Gastrocnemius medialis (tissue), 4 donors: ENCODE data around the gene LHPP. TPM values are rescaled to one million over a fixed set of nuclear protein-coding genes. Genes with fewer than 3 reads are reported as not detected.
A peak's percentile ranks its signal among the peaks of the same experiment; 100 is the strongest.

Source experiments
- ATAC-seq, 2 donors: fragments of 150-250 bp; one replicate each; pipeline ENCODE4 v1.9.1; 2016
- DNase-seq, 2 donors: peaks; one replicate each; pipeline ENCODE4 v3.0.0-alpha.2; 2019
- H3K27ac ChIP-seq, 4 donors: fragments of 200-600 bp; sonication (generic); 1 replicate in 1 of 4; 2 replicates in 3 of 4; pipeline ENCODE4 v1.5.1; 2016 to 2018; ENCODE audit warnings: mild to moderate bottlenecking in 2 of 4, moderate library complexity in 1 of 4
- H3K27me3 ChIP-seq, 3 donors: fragments of 200-600 bp; sonication (generic) in 2 of 3; 1 replicate in 1 of 3; 2 replicates in 2 of 3; pipeline versions ENCODE4 v1.5.1 to v1.6.0; 2016 to 2019; ENCODE audit warnings: mild to moderate bottlenecking in 1 of 3, moderate library complexity in 1 of 3
- H3K36me3 ChIP-seq, 2 donors: fragments of 200-600 bp; sonication (generic) in 1 of 2; one replicate each; pipeline ENCODE4 v1.5.1; 2017 to 2018
- H3K4me1 ChIP-seq, 2 donors: fragments of 200-600 bp; sonication (generic) in 1 of 2; one replicate each; pipeline ENCODE4 v1.5.1; 2016 to 2017; ENCODE audit warnings: mild to moderate bottlenecking in 2 of 2
- H3K4me3 ChIP-seq, 4 donors: fragments of 200-600 bp; sonication (generic) in 3 of 4; 1 replicate in 1 of 4; 2 replicates in 3 of 4; pipeline ENCODE4 v1.5.1; 2016 to 2019; ENCODE audit warnings: mild to moderate bottlenecking in 2 of 4
- H3K9me3 ChIP-seq, 3 donors: fragments of 200-600 bp; sonication (generic) in 2 of 3; 1 replicate in 1 of 3; 2 replicates in 2 of 3; pipeline ENCODE4 v1.5.1; 2016 to 2019
- CTCF ChIP-seq, 5 experiments: fragments of 450-650 bp in 3 of 5; fragments of 200-600 bp in 2 of 5; sonication (generic) in 2 of 5; IDR thresholded peaks in 4 of 5; conservative IDR thresholded peaks in 1 of 5; 1 replicate in 4 of 5; 2 replicates in 1 of 5; pipeline ENCODE4 v1.5.1; 2016 to 2019; ENCODE audit warnings: antibody characterized with exemption in 5 of 5, mild to moderate bottlenecking in 3 of 5, moderate library complexity in 3 of 5
- POLR2A ChIP-seq, 2 donors: fragments of 450-650 bp; IDR thresholded peaks; one replicate each; pipeline ENCODE4 v1.6.1; 2017; ENCODE audit warnings: antibody characterized with exemption in 2 of 2, mild to moderate bottlenecking in 2 of 2, moderate library complexity in 2 of 2
- in situ Hi-C, 4 donors: fragments of 200-750 bp; cut with MboI; loops; one replicate each; pipeline versions ENCODE4 v1.15.0 to v1.8.0; 2017; ENCODE audit warnings: low sequenced_read_pairs in 4 of 4
- intact Hi-C: fragments of 100-400 bp; cut with DNase I; formaldehyde crosslinking; loops from one replicate; pipeline ENCODE4 v1.15.1; 2023; ENCODE audit warnings: low total_unique reads
- total RNA-seq, 4 donors: library from RNA; depleted of rRNA; stranded (reverse); fragments of >200 nt; gene quantifications; one replicate each; pipeline versions ENCODE4 v1.1.0 to v1.2.3, GENCODE V29; 2016

LHPP gene
- total RNA-seq, 4 donors from 2014 or later: 4.9 to 16.0 (median 12.2) TPM

GRCh38 chr10:124624466-124624865, 162.8 kb downstream of the LHPP start:
- intact Hi-C loops: loop anchor here (10.0 kb wide), 1 partner anchor 180 kb away; the partner anchor contains the start of gene ABRAXAS2
- DNase-seq (no peak), ATAC-seq (no peak)
- in situ Hi-C loops: no loop called here
- no peak for TF ChIP-seq POLR2A (IDR thresholded peaks at IDR 0.05)
- no peak for TF ChIP-seq CTCF (IDR thresholded peaks at IDR 0.05 in 4 of 5, conservative IDR thresholded peaks at IDR 0.05 in 1 of 5)
- H3K36me3 ChIP-seq: peaks cover 0 to 8% of the 10 kb centered on the region in 2 donors
- no peaks in the 10 kb centered on the region for H3K9me3 ChIP-seq
- peaks cover 76 to 86% of the 10 kb centered on the region in 2 donors for H3K4me1 ChIP-seq
- H3K27me3 ChIP-seq: no peaks in the 10 kb centered on the region
- H3K27ac ChIP-seq: peak overlapping the region; percentile 46 to 88 (median 73)
- H3K4me3 ChIP-seq: no peak overlapping the region

- Histone ChIP-seq H3K4me3 (no peak overlapping the region), H3K9me3 (no peaks in the 10 kb centered on the region), H3K4me1 (peaks cover 78 to 86% of the 10 kb centered on the region in 2 donors), H3K27ac (peak overlapping the region; percentile 46 to 88 (median 73)), H3K27me3 (no peaks in the 10 kb centered on the region), H3K36me3 (peaks cover 0 to 8% of the 10 kb centered on the region in 2 donors)
- intact Hi-C loops (loop anchor here (5.0 to 10.0 kb wide), 2 partner anchors 83 to 180 kb away; partner anchors contain the start of gene ABRAXAS2), in situ Hi-C loops (loop anchor here in 2 of 4 donors (25.0 kb wide), 1 partner anchor 112 kb away; the partner anchor contains the start of gene FAM53B (in 2 of the 2))
- DNase-seq: no peak
- no peak for ATAC-seq
- TF ChIP-seq POLR2A (IDR thresholded peaks at IDR 0.05): no peak
- no peak for TF ChIP-seq CTCF (IDR thresholded peaks at IDR 0.05 in 4 of 5, conservative IDR thresholded peaks at IDR 0.05 in 1 of 5)
Measured at GRCh38 chr10:124624895-124625294, 163.3 kb downstream of the LHPP start.

- Histone ChIP-seq H3K36me3 (peaks cover 0 to 8% of the 10 kb centered on the region in 2 donors), H3K27ac (peak overlapping the region; percentile 65 to 88 (median 77)), H3K9me3 (no peaks in the 10 kb centered on the region), H3K4me3 (no peak overlapping the region), H3K4me1 (peaks cover 87 to 91% of the 10 kb centered on the region in 2 donors), H3K27me3 (no peaks in the 10 kb centered on the region)
- ATAC-seq (peak; percentile 41 to 45), DNase-seq (peak; percentile 74 to 77)
- in situ Hi-C loops (loop anchor here in 2 of 4 donors (25.0 kb wide), 1 partner anchor 111 kb away; the partner anchor contains the start of gene FAM53B (in 2 of the 2)), intact Hi-C loops (loop anchor here (5.0 to 10.0 kb wide), 2 partner anchors 84 to 179 kb away; partner anchors contain the start of gene ABRAXAS2)
- TF ChIP-seq CTCF (IDR thresholded peaks at IDR 0.05 in 4 of 5, conservative IDR thresholded peaks at IDR 0.05 in 1 of 5): no peak
- no peak for TF ChIP-seq POLR2A (IDR thresholded peaks at IDR 0.05)
Measured at GRCh38 chr10:124625831-124626238, 164.2 kb downstream of the LHPP start.

- H3K4me1 ChIP-seq: peaks cover 88 to 91% of the 10 kb centered on the region in 2 donors
Measured at GRCh38 chr10:124626759-124627380, 165.2 kb downstream of the LHPP start.

More at GRCh38 chr10:124626759-124627380, 165.2 kb downstream of the LHPP start:
- Histone ChIP-seq H3K4me3 (no peak overlapping the region), H3K27me3 (no peaks in the 10 kb centered on the region), H3K27ac (peak overlapping the region; percentile 65 to 88 (median 77)), H3K36me3 (peaks cover 0 to 8% of the 10 kb centered on the region in 2 donors), H3K9me3 (no peaks in the 10 kb centered on the region)
- DNase-seq (no peak), ATAC-seq (no peak)
- intact Hi-C loops (loop anchor here (5.0 to 10.0 kb wide), 2 partner anchors 85 to 178 kb away; partner anchors contain the start of gene ABRAXAS2), in situ Hi-C loops (loop anchor here in 2 of 4 donors (25.0 kb wide), 1 partner anchor 110 kb away; the partner anchor contains the start of gene FAM53B (in 2 of the 2))
- no peak for TF ChIP-seq CTCF (IDR thresholded peaks at IDR 0.05 in 4 of 5, conservative IDR thresholded peaks at IDR 0.05 in 1 of 5)
- no peak for TF ChIP-seq POLR2A (IDR thresholded peaks at IDR 0.05)
